ENCODE results near the gene CENPP.
A peak's percentile ranks its signal among the peaks of the same experiment; 100 is the strongest.

CENPP gene

DNA sequence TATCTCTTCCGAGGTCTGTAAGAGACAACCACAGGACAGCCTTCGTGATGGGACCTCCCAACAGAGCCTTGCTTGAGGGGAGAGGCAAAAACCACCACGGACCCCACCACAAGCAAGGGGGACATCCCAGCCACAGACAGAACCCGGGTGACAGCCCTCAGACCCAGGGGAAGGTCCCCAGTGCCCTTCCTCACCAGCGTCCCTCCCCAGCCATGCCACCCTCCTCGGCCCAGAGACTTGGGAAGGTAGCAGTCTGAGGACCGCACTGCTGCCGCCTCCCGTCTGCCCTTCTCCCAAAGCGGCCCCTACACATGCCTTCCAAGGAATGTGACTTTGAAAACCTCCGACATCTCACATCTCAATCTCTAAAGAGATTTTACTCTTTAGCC lies 330.8 kb downstream of the CENPP start:
- no peak for DNase-seq (ENCODE audit: low read depth in 2 of 2)

- DNase-seq (ENCODE audit: low read depth in 2 of 2): no peak
These were observed 331.7 kb downstream of the CENPP start for GRCh38 chr9:92657296-92658094.

DNA sequence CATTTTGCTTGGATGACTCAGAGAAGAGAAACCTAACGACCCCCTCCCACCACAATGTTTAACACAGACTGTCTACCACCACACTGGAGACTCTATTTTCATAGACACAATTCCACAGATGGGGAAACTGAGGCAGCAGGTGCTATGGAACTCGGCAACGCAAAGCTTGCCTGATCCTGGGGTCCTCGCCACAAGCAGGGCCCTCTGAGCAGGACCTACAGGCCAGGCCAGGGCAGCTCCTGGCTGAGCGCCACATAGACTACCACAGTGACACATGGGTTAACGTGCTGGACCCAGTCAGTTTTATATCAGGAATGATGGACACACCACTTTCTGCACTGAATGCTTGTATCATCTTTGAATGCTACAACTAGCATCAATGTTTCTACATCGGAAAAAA lies 332.4 kb downstream of the CENPP start:
- DNase-seq (ENCODE audit: low read depth in 2 of 2): no peak

- no peak for DNase-seq (ENCODE audit: low read depth in 2 of 2)
These were observed 332.9 kb downstream of the CENPP start for GRCh38 chr9:92658611-92659010.

DNA sequence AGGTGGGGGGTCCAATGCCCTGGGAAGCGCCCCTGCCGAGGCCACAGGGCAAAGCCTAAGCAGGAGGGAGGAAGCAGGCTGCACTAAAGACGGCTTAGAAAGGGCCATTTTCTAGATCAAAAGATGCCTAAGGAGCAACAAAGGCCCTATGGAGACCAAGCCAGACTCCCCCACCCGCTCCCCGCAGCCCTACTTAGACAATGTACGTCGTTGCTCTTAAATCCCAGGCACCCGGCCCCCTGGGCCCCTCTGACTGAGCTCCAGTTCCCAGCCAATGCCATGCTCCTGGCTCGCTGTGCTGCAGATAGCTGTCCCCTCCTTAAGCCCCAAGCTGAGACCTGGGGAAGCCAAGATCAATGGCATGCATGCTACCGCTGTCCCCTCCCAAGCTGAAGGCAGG lies 333.8 kb downstream of the CENPP start:
- DNase-seq (ENCODE audit: low read depth in 2 of 2): no peak

DNA sequence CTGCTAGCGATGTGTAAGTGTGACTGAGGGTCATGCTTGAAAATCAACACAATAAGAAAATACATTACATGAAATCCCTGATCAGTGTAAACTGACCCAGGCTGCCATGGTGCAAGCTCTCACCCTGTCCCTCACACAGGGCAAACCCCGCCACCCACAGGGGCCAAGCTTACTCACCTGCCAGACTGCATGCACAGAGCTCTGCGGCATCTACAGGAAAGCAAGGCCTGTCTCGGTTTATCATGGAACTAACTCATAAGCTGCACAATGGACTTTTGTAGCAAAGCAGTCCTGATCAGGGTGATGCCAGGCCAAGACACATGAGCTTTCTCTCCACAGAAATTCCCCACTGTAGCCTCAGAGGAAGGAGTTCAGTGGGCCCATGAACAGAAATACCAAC lies 334.5 kb downstream of the CENPP start:
- DNase-seq (ENCODE audit: low read depth in 2 of 2): no peak

GRCh38 chr9:92661127-92661526 lies 335.4 kb downstream of the CENPP start:
- no peak for DNase-seq (ENCODE audit: low read depth in 2 of 2)

GRCh38 chr9:92661743-92662142 lies 336.0 kb downstream of the CENPP start:
- no peak for DNase-seq (ENCODE audit: low read depth in 2 of 2)

GRCh38 chr9:92663126-92663525 lies 337.4 kb downstream of the CENPP start:
- no peak for DNase-seq (ENCODE audit: low read depth in 2 of 2)

DNA sequence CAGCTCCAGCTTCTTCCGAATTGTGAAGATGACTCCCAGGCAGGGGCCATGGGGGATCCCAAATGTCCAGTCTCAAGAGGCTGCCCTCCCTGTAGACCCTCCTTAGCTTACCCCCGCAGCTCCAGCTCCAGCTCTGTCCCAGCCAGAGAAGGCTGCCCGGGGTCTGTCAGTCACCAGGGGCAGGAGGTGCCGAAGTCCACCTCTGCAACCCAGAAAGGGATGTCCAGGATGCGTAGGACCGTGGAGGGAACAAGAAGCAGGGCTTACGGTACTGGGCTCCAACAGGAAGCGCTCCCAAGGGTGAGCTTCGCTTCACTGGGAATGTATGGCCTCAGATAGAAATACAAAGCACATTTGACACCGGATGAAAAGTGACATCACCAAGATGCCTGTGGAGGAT lies 338.2 kb downstream of the CENPP start:
- DNase-seq (ENCODE audit: low read depth in 2 of 2): no peak

GRCh38 chr9:92664394-92665152 lies 338.8 kb downstream of the CENPP start:
- DNase-seq (ENCODE audit: low read depth in 2 of 2): peak; percentile 13 to 19

DNA sequence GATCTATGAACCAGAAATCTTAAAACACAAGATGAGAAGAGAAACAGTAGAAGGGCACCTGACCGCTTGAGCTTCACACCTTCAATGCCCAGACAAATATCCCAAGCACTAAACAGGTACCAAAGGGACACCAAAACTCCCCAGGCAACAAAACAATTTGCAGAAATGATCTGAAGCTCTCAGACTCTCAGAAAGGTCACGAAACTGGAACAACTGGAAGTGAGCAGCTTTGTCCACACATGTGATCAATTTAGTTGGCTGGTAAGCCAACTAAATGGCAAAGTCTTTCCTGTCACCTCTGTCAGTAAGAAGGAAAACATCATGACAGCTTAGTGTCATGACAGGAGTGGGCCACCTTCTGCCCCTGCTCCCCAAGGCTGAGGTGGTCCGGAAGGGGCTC lies 340.1 kb downstream of the CENPP start:
- no peak for DNase-seq (ENCODE audit: low read depth in 2 of 2)

GRCh38 chr9:92666236-92666635 lies 340.5 kb downstream of the CENPP start:
- DNase-seq (ENCODE audit: low read depth in 2 of 2): no peak

DNA sequence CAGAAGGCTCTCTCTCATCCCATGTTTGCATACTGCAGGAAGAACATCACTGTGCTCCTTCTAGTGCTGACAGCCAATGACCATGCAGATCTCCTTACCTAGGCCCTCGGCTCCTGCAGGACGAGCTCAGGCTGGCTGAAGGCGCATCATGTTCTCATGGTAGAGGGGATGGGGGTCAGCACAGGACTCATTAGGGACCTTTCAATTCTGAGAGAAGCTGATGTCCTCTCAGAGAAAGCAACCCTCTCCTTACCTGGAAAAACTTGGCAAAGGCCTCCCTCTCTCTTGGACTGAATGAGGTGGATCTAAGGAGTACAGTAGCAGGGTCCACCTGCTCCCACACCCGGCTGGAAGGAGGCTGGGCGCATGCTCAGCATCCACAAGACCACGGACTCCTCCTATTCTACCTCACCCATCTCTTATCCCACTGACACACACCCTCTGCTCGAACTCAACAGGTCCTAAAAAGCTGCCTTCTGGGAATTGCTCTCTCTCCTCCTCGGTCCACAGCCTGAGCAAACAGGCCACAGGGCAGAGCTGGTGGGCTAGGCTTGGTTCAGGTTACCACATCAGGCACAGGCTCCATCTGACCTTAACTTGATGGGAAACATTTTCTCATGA lies 341.3 kb downstream of the CENPP start:
- no peak for DNase-seq (ENCODE audit: low read depth in 2 of 2)

DNA sequence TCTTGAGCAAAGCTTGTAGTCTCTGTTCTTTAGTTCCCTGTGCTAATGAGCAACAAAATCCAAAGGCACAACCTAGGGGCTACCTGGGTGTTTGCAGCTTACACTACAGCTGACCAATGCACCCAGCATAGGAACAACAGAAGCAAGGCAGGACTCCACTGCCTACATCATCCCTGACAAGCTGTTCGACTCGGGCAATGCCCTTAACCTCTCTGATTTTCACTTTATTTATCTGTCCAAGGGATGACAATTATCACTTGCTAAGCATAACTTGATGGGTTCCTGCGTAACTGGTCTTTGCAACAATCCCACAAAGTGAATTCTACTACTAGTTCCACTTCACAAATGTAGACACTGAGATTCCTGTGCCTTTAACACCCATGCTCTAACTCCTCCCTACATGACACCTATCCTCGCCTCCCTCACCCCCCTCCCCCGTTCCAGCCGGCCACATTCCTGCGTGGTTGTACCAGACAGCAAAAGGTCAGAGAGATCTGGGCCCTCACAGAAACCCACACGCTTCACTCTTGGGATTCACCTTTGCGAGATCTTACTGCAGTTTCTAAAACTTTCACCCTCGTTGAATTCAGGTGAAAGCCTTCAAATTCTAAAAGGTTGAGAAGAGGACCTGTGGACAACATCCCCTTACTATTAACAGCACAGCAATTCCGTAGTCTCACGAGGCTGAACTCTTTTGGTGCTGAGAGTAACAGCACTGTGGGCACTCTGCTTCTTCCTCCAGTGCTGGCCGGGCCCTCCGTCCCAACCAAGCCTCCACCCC lies 343.2 kb downstream of the CENPP start:
- DNase-seq (ENCODE audit: low read depth in 2 of 2): peak in 1 of 2 donors; percentile 22

- DNase-seq (ENCODE audit: low read depth in 2 of 2): peak in 1 of 2 donors; percentile 11
These were observed 343.8 kb downstream of the CENPP start for GRCh38 chr9:92669527-92669889.

All from stimulated activated CD4-positive, alpha-beta T cell treated with anti-CD3 and anti-CD28 coated beads, Interleukin-15, amount 100 ng/mL, for 48 hours (primary cell).